SJCRH30 (cell line): ENCODE results near the gene SLC25A48. TPM values are rescaled to one million over a fixed set of nuclear protein-coding genes. Genes with fewer than 3 reads are reported as not detected.

ENCODE experiments used
- DNase-seq, 2 experiments: peaks; one replicate each; pipeline ENCODE4 v3.0.0-alpha.2; 2015 to 2020
- H3K27ac ChIP-seq: fragments of 250-450 bp; sonication (Bioruptor Pico); 2 replicates; pipeline ENCODE4 v1.5.1; 2020; ENCODE audit warnings: mild to moderate bottlenecking, moderate library complexity
- H3K27me3 ChIP-seq: fragments of 250-450 bp; sonication (Bioruptor Pico); 2 replicates; pipeline ENCODE4 v1.5.1; 2020; ENCODE audit warnings: mild to moderate bottlenecking, moderate library complexity
- H3K36me3 ChIP-seq: fragments of 250-450 bp; sonication (Bioruptor Pico); 2 replicates; pipeline ENCODE4 v1.5.1; 2020; ENCODE audit warnings: mild to moderate bottlenecking, moderate library complexity
- H3K4me1 ChIP-seq: fragments of 250-450 bp; sonication (Bioruptor Pico); 2 replicates; pipeline ENCODE4 v1.5.1; 2020; ENCODE audit warnings: mild to moderate bottlenecking, moderate library complexity
- H3K4me3 ChIP-seq: fragments of 250-450 bp; sonication (Bioruptor Pico); 2 replicates; pipeline ENCODE4 v1.5.1; 2020; ENCODE audit warnings: mild to moderate bottlenecking, moderate library complexity
- H3K9me3 ChIP-seq: fragments of 250-450 bp; sonication (Bioruptor Pico); replicated peaks from 2 replicates; pipeline ENCODE4 v1.5.1; 2020; ENCODE audit warnings: mild to moderate bottlenecking, moderate library complexity
- total RNA-seq: library from RNA; depleted of rRNA; stranded (reverse); fragments of >200 nt; shearing (Covaris generic); gene quantifications from 2 replicates; pipeline ENCODE4 v1.2.3, GENCODE V29; 2014

Gene SLC25A48
- total RNA-seq, 1 experiment from 2014 or later, result not detected

GRCh38 chr5:135875567-135875966 lies 41.1 kb downstream of the SLC25A48 start:
- DNase-seq, result no peak

GRCh38 chr5:135876146-135876545 lies 41.7 kb downstream of the SLC25A48 start:
- Histone ChIP-seq H3K4me1 (no peaks in the 10 kb centered on the region), H3K9me3 (no peaks in the 10 kb centered on the region), H3K27ac (no peak overlapping the region), H3K4me3 (no peak overlapping the region), H3K36me3 (no peaks in the 10 kb centered on the region), H3K27me3 (peaks cover 21% of the 10 kb centered on the region)
- no peak for DNase-seq

More at GRCh38 chr5:135875567-135875966, 41.1 kb downstream of the SLC25A48 start:
- H3K4me1 ChIP-seq, result no peaks in the 10 kb centered on the region
- peaks cover 17% of the 10 kb centered on the region for H3K27me3 ChIP-seq
- H3K36me3 ChIP-seq, result no peaks in the 10 kb centered on the region
- no peak overlapping the region for H3K27ac ChIP-seq
- no peaks in the 10 kb centered on the region for H3K9me3 ChIP-seq
- H3K4me3 ChIP-seq, result no peak overlapping the region

GRCh38 chr5:135877570-135878155 lies 43.2 kb downstream of the SLC25A48 start:
- H3K9me3 ChIP-seq, result no peaks in the 10 kb centered on the region
- H3K27me3 ChIP-seq, result peaks cover 22% of the 10 kb centered on the region
- DNase-seq, result no peak
- no peak overlapping the region for H3K4me3 ChIP-seq
- H3K4me1 ChIP-seq, result no peaks in the 10 kb centered on the region
- no peaks in the 10 kb centered on the region for H3K36me3 ChIP-seq
- no peak overlapping the region for H3K27ac ChIP-seq

- H3K27ac ChIP-seq, result no peak overlapping the region
- no peak for DNase-seq
- no peaks in the 10 kb centered on the region for H3K9me3 ChIP-seq
- no peak overlapping the region for H3K4me3 ChIP-seq
- no peaks in the 10 kb centered on the region for H3K36me3 ChIP-seq
- H3K4me1 ChIP-seq, result no peaks in the 10 kb centered on the region
- peaks cover 23% of the 10 kb centered on the region for H3K27me3 ChIP-seq
Measured at GRCh38 chr5:135878156-135878620, 43.7 kb downstream of the SLC25A48 start.

GRCh38 chr5:135879591-135879990 lies 45.1 kb downstream of the SLC25A48 start:
- H3K27me3 ChIP-seq, result peaks cover 18% of the 10 kb centered on the region
- no peak for DNase-seq
- H3K36me3 ChIP-seq, result no peaks in the 10 kb centered on the region
- H3K27ac ChIP-seq, result no peak overlapping the region
- no peaks in the 10 kb centered on the region for H3K9me3 ChIP-seq
- H3K4me3 ChIP-seq, result no peak overlapping the region
- no peaks in the 10 kb centered on the region for H3K4me1 ChIP-seq

GRCh38 chr5:135880278-135880677 lies 45.8 kb downstream of the SLC25A48 start:
- Histone ChIP-seq H3K9me3 (no peaks in the 10 kb centered on the region), H3K27ac (no peak overlapping the region), H3K36me3 (no peaks in the 10 kb centered on the region), H3K27me3 (peaks cover 17% of the 10 kb centered on the region; the same call in 1 of the 2 replicates), H3K4me1 (no peaks in the 10 kb centered on the region), H3K4me3 (no peak overlapping the region)
- DNase-seq, result peak; percentile 39 to 57

- peaks cover 14% of the 10 kb centered on the region; the same call in 1 of the 2 replicates for H3K27me3 ChIP-seq
- no peaks in the 10 kb centered on the region for H3K4me1 ChIP-seq
- H3K4me3 ChIP-seq, result no peak overlapping the region
- no peaks in the 10 kb centered on the region for H3K9me3 ChIP-seq
- DNase-seq, result no peak
- no peaks in the 10 kb centered on the region for H3K36me3 ChIP-seq
- no peak overlapping the region for H3K27ac ChIP-seq
Measured at GRCh38 chr5:135880801-135881200, 46.3 kb downstream of the SLC25A48 start.

GRCh38 chr5:135881244-135881643 lies 46.8 kb downstream of the SLC25A48 start:
- H3K9me3 ChIP-seq, result no peaks in the 10 kb centered on the region
- no peak overlapping the region for H3K4me3 ChIP-seq
- peaks cover 14% of the 10 kb centered on the region; the same call in 1 of the 2 replicates for H3K27me3 ChIP-seq
- DNase-seq, result no peak
- no peaks in the 10 kb centered on the region for H3K4me1 ChIP-seq
- H3K27ac ChIP-seq, result no peak overlapping the region
- no peaks in the 10 kb centered on the region for H3K36me3 ChIP-seq

- DNase-seq, result no peak
- Histone ChIP-seq H3K4me1 (no peaks in the 10 kb centered on the region), H3K9me3 (no peaks in the 10 kb centered on the region), H3K27ac (no peak overlapping the region), H3K27me3 (peaks cover 14% of the 10 kb centered on the region; the same call in 1 of the 2 replicates), H3K4me3 (no peak overlapping the region), H3K36me3 (no peaks in the 10 kb centered on the region)
Measured at GRCh38 chr5:135881819-135882218, 47.4 kb downstream of the SLC25A48 start.

- Histone ChIP-seq H3K27ac (no peak overlapping the region), H3K9me3 (no peaks in the 10 kb centered on the region), H3K36me3 (no peaks in the 10 kb centered on the region), H3K4me3 (no peak overlapping the region), H3K4me1 (peaks cover 5% of the 10 kb centered on the region; the same call in 1 of the 2 replicates), H3K27me3 (peaks cover 14% of the 10 kb centered on the region; the same call in 1 of the 2 replicates)
- DNase-seq, result no peak
Measured at GRCh38 chr5:135883026-135883425, 48.6 kb downstream of the SLC25A48 start.

GRCh38 chr5:135883441-135883840 lies 49.0 kb downstream of the SLC25A48 start:
- peak in 1 of 2 experiments; percentile 21 for DNase-seq
- Histone ChIP-seq H3K27ac (no peak overlapping the region), H3K27me3 (peaks cover 14% of the 10 kb centered on the region; the same call in 1 of the 2 replicates), H3K36me3 (no peaks in the 10 kb centered on the region), H3K9me3 (no peaks in the 10 kb centered on the region), H3K4me1 (peaks cover 6% of the 10 kb centered on the region; the same call in 1 of the 2 replicates), H3K4me3 (no peak overlapping the region)

GRCh38 chr5:135885031-135885430 lies 50.6 kb downstream of the SLC25A48 start:
- H3K36me3 ChIP-seq, result no peaks in the 10 kb centered on the region
- peaks cover 8% of the 10 kb centered on the region; the same call in 1 of the 2 replicates for H3K27me3 ChIP-seq
- no peak for DNase-seq

GRCh38 chr5:135886136-135886535 lies 51.7 kb downstream of the SLC25A48 start:
- DNase-seq, result no peak
- Histone ChIP-seq H3K27me3 (peaks cover 5% of the 10 kb centered on the region; the same call in 1 of the 2 replicates), H3K27ac (no peak overlapping the region)

More at GRCh38 chr5:135885031-135885430, 50.6 kb downstream of the SLC25A48 start:
- no peak overlapping the region for H3K4me3 ChIP-seq
- H3K4me1 ChIP-seq, result peaks cover 6% of the 10 kb centered on the region; the same call in 1 of the 2 replicates
- H3K27ac ChIP-seq, result no peak overlapping the region
- H3K9me3 ChIP-seq, result no peaks in the 10 kb centered on the region

GRCh38 chr5:135887447-135887864 lies 53.0 kb downstream of the SLC25A48 start:
- Histone ChIP-seq H3K27ac (no peak overlapping the region), H3K27me3 (peaks cover 3% of the 10 kb centered on the region; the same call in 1 of the 2 replicates), H3K4me1 (peaks cover 25% of the 10 kb centered on the region), H3K4me3 (no peak overlapping the region), H3K36me3 (no peaks in the 10 kb centered on the region), H3K9me3 (no peaks in the 10 kb centered on the region)
- peak; percentile 73 to 88 for DNase-seq

More at GRCh38 chr5:135886136-135886535, 51.7 kb downstream of the SLC25A48 start:
- Histone ChIP-seq H3K4me3 (no peak overlapping the region), H3K9me3 (no peaks in the 10 kb centered on the region), H3K4me1 (peaks cover 12% of the 10 kb centered on the region), H3K36me3 (no peaks in the 10 kb centered on the region)

GRCh38 chr5:135887881-135888614 lies 53.6 kb downstream of the SLC25A48 start:
- Histone ChIP-seq H3K27ac (no peak overlapping the region), H3K27me3 (peaks cover 3% of the 10 kb centered on the region; the same call in 1 of the 2 replicates), H3K4me3 (no peak overlapping the region), H3K36me3 (no peaks in the 10 kb centered on the region), H3K9me3 (no peaks in the 10 kb centered on the region), H3K4me1 (peaks cover 31% of the 10 kb centered on the region)
- DNase-seq, result peak; percentile 26 to 47
